GM12801 (cell line): ENCODE data around the gene GPRIN3.

ENCODE experiments used
- CTCF ChIP-seq: IDR thresholded peaks from one replicate; pipeline ENCODE4 v1.5.1; 2011; ENCODE audit warnings: control low read depth; ENCODE audit not compliant: insufficient read length; ENCODE audit errors: extremely low read depth

GPRIN3 gene

GRCh38 chr4:89269121-89269666 lies 38.4 kb downstream of the GPRIN3 start:
- no peak for TF ChIP-seq CTCF

- no peak for TF ChIP-seq CTCF
Observed at GRCh38 chr4:89268679-89269078, 38.9 kb downstream of the GPRIN3 start.

GRCh38 chr4:89267846-89268245 lies 39.8 kb downstream of the GPRIN3 start:
- TF ChIP-seq CTCF: no peak

- TF ChIP-seq CTCF: no peak
Observed at GRCh38 chr4:89267392-89267791, 40.2 kb downstream of the GPRIN3 start.

- no peak for TF ChIP-seq CTCF
Observed at GRCh38 chr4:89266128-89266527, 41.5 kb downstream of the GPRIN3 start.

GRCh38 chr4:89263265-89263664 lies 44.3 kb downstream of the GPRIN3 start:
- TF ChIP-seq CTCF: no peak

GRCh38 chr4:89259301-89260028 lies 48.1 kb downstream of the GPRIN3 start:
- TF ChIP-seq CTCF: no peak
